Activated naive CD4-positive, alpha-beta T cell (primary cell): ENCODE results near the gene UQCC3.
A peak's percentile ranks its signal among the peaks of the same experiment; 100 is the strongest.
"Not testable (repeated sequence)": the region's sequence is repeated elsewhere in the genome, so short reads cannot be mapped to it uniquely, and the experiment has no call there.

Experiments
- DNase-seq, 4 experiments: peaks; one replicate each; lab custom pipeline; 2025; lab: John Stamatoyannopoulos, UW

UQCC3 gene

GRCh38 chr11:62703921-62704320, 32.4 kb downstream of the UQCC3 start:
- DNase-seq: not testable (repeated sequence)

- DNase-seq: no peak
Observed at GRCh38 chr11:62705413-62705812, 33.9 kb downstream of the UQCC3 start.

GRCh38 chr11:62705880-62706849, 34.7 kb downstream of the UQCC3 start:
- DNase-seq: peak; percentile 83 to 95 (median 94)

GRCh38 chr11:62706850-62707247, 35.4 kb downstream of the UQCC3 start:
- no peak for DNase-seq

- DNase-seq: no peak
Observed at GRCh38 chr11:62707277-62707861, 35.9 kb downstream of the UQCC3 start, which contains the start of the genes BSCL2 and GNG3. TSS of gene BSCL2 (minus strand) at chr11:62707424. CDS start at chr11:62707195, 229 bp downstream. TSS of gene GNG3 (plus strand) at chr11:62707676. CDS start at chr11:62708296, 620 bp downstream.

GRCh38 chr11:62708392-62708791, 36.9 kb downstream of the UQCC3 start:
- no peak for DNase-seq

GRCh38 chr11:62708793-62709192, 37.3 kb downstream of the UQCC3 start:
- peak in 1 of 4 experiments; percentile 48 for DNase-seq

GRCh38 chr11:62709247-62710000, 38.0 kb downstream of the UQCC3 start:
- DNase-seq: peak; percentile 81 to 93 (median 88)

GRCh38 chr11:62710001-62710345, 38.5 kb downstream of the UQCC3 start:
- peak in 1 of 4 experiments; percentile 37 for DNase-seq

GRCh38 chr11:62712276-62712812, 40.9 kb downstream of the UQCC3 start:
- no peak for DNase-seq

- DNase-seq: no peak
Observed at GRCh38 chr11:62712861-62713260, 41.4 kb downstream of the UQCC3 start.

GRCh38 chr11:62713343-62713742, 41.9 kb downstream of the UQCC3 start:
- no peak for DNase-seq

- no peak for DNase-seq
Observed at GRCh38 chr11:62715150-62716130, 44.0 kb downstream of the UQCC3 start.

- DNase-seq: no peak
Observed at GRCh38 chr11:62716206-62716605, 44.7 kb downstream of the UQCC3 start.

GRCh38 chr11:62716816-62717215, 45.3 kb downstream of the UQCC3 start:
- DNase-seq: no peak

GRCh38 chr11:62719302-62719978, 48.0 kb downstream of the UQCC3 start:
- no peak for DNase-seq

GRCh38 chr11:62721994-62722393, 50.5 kb downstream of the UQCC3 start:
- DNase-seq: no peak
